AG09309 (cell line): ENCODE data around the gene GPR35.
"Not testable (repeated sequence)": the region's sequence is repeated elsewhere in the genome, so short reads cannot be mapped to it uniquely, and the experiment has no call there.

Experiments
- DNase-seq: peaks from one replicate; pipeline ENCODE4 v3.0.0-alpha.2; 2010; ENCODE audit warnings: low read depth
- H3K4me3 ChIP-seq: 2 replicates; pipeline ENCODE4 v1.5.1; 2011; ENCODE audit warnings: mild to moderate bottlenecking, low read depth, low read length, moderate library complexity; ENCODE audit not compliant: control insufficient read depth
- TF ChIP-seq, protein P1 (sequence below): IDR thresholded peaks from 2 replicates; pipeline ENCODE4 v1.5.1; 2011; ENCODE audit warnings: mild to moderate bottlenecking, low read depth, low read length, inconsistent platforms; ENCODE audit not compliant: insufficient read depth, control insufficient read depth; ENCODE audit errors: missing control alignments

The GPR35 gene

DNA sequence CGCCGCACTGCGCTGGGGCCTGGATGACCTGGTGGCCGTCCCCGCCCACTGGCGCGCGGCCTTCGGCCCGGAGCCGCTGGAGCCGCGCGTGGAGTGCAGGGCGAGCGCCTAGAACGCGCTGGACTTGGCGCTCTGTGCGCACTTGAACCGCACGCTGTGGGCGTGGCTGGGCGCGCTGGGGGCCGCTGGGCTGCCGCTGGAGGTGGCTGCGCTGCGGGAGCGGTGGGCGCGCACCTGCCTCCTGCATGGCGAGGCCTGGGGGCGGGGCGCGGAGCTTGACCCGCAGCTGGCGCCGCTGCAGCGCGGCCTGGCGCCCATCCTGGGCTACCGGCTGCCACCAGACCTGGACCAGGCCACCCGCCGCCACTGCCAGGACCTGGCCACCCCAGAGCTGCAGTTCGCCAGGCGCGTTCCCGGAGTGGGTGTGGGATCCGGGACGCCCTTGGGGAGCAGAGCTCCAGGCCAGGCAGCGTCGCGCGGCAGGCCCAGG lies 47.5 kb downstream of the GPR35 start:
- DNase-seq, result no peak
- TF ChIP-seq, protein P1, sequence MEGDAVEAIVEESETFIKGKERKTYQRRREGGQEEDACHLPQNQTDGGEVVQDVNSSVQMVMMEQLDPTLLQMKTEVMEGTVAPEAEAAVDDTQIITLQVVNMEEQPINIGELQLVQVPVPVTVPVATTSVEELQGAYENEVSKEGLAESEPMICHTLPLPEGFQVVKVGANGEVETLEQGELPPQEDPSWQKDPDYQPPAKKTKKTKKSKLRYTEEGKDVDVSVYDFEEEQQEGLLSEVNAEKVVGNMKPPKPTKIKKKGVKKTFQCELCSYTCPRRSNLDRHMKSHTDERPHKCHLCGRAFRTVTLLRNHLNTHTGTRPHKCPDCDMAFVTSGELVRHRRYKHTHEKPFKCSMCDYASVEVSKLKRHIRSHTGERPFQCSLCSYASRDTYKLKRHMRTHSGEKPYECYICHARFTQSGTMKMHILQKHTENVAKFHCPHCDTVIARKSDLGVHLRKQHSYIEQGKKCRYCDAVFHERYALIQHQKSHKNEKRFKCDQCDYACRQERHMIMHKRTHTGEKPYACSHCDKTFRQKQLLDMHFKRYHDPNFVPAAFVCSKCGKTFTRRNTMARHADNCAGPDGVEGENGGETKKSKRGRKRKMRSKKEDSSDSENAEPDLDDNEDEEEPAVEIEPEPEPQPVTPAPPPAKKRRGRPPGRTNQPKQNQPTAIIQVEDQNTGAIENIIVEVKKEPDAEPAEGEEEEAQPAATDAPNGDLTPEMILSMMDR, result no peak
- H3K4me3 ChIP-seq, result no peak overlapping the region

DNA sequence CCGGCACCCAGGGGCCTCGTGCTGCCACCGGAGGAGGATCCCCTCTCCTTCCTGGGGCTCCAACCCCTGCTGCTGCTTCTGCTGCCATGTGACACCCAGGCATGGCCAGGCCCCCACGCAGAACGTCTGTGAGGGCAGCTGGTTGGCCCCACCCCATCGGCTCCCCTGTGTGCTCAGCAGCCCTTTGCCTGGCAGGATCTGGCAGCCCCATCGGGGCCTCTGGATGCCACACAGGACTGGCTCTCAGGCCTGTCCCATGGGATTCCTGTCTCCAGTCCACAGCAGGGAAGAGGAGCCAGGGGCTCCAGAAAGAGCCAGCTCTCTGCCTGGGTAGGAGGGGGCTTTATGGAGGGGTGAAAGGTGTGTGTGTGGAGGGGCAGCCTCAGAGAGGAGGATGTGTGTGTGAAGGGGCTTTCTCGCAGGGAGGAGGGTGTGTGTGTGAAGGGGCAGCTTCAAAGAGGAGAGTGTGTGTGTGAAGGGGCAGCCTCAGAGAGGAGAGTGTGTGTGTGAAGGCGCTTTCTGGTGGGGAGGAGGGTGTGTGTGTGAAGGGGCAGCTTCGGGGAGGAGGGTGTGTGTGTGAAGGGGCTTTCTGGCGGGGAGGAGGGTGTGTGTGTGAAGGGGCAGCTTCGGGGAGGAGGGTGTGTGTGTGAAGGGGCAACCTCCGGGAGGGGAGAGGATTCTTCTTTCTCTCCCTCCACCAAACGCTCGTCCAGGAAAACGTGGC lies 49.3 kb downstream of the GPR35 start:
- DNase-seq, H3K4me3 ChIP-seq: not testable (repeated sequence)

DNA sequence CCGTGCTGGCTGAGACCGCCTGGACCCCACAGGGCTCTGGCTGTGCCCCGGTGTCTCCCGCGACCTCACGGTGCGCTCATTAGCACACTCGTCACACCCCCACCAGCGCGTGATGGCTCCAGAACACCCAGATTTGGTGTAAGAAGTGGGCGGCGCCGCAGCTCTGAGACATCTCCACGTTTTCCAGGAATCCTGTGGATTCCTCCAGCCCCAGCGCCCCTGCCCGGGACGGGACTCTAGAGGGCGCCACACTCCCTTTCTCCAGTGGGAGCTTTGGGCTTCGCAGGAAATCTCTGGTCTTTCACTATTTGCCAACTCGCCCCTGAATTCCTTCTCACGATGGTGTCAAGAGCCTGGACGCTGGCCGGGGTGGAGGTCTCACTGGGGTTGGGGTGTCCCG lies 50.1 kb downstream of the GPR35 start:
- DNase-seq, H3K4me3 ChIP-seq: not testable (repeated sequence)

DNA sequence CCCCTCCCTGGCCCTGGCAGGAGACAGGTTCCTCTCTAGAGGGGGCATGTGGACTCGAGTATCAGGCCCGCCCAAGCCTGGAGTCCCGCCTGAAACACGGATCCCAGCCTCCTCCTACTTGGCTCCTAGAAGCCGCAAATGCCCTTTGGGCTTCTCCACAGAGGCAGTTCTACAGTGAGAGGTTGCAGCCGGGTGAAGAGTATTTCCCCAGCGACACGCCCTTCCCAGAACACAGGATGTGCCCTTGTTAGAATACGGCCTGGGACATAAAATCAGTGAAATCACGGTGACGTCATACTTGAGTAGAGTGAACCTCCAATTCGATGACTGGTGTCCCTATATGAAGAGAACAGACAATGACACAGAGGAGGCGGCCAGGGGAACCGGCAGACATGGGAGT lies 52.8 kb downstream of the GPR35 start:
- not testable (repeated sequence) for DNase-seq

DNA sequence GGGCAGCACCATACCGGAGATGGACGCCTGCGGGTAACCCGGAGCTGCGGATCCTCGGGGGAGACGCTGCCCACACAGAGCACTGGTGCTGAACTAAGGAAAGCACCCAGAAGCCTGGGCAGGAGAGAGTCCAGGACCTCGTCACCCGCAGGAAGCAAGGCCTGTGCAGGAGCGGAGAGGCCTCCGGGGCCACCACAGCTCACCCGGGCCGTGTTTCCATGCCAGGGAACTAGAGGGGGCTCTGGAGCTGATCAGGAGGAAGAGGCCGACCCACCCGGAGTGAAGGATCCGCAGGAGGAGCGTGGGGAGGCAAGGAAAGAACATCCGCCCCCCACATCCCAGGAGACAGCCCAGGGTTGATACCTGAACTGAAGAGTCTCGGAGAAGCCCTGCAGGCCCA lies 53.6 kb downstream of the GPR35 start:
- H3K4me3 ChIP-seq, DNase-seq: not testable (repeated sequence)

More for the DNA sequence above, 52.8 kb downstream of the GPR35 start:
- not testable (repeated sequence) for H3K4me3 ChIP-seq

DNA sequence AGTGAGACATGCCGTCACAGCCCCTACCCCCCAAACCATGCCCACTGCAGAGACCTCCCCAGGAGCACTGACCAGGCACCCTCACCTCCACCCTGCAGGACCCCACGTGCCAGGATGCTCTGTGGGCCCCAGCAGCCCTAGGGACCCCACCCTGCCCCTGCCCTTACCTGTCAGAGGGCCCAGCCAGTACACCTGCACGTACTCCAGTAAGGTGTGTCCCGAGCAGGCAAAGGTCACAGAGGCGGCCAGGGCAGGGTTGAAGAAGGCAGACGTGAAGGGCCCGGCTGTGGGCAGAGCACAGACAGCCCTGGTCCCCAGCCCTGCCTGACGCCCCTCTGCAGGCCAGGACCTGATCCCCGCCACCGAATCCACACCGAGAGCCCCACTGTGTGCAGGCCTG lies 54.9 kb downstream of the GPR35 start:
- H3K4me3 ChIP-seq, DNase-seq: not testable (repeated sequence)
